HS-27A (cell line): ENCODE results near the gene PIK3CB.

ENCODE experiments used
- DNase-seq: peaks from one replicate; pipeline ENCODE4 v3.0.0-alpha.2; 2012; ENCODE audit warnings: low read depth, missing footprints

The PIK3CB gene

DNA sequence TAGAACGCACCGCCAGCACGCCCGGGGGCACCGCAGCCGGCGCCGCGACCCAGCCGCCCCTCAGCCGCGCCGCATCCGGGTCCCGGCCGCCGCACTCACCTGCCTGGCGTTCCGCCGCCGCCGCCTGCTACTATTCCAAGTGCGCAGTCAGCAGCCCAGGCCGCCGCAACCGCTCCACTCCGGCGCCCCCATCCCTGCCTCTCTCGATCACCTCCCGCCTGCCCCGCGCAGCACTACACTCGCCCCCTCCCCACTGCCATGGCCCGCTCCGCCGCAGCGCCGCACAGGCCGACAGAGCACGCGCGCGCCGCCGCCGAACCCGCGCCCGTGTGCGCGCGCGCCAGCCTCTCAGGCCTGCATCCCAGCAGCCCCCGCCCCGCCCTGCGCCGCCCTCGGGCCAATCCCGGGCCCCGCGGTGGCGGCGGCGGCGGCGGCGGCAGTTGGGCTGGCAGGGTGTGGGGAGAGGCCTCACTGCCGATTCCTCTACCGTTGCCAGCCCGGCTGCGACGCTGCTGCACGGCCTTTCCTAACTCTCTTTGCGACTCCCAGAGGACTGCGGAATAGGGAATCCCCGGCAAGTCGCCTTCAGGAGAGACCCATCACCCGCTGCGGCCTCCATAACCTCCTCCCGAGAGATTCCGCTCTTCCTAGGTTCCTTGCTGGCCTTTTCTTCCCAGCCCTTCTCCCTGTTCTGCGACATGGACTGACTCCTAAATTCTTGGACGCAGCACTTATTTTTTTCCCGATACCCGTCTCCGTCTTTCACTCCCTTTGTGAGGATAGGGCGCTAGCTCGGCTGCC, at the start of gene PIK3CB:
Gene PIK3CB (minus strand): TSS at position 333 of the 801 bp plus-strand sequence. CDS start 75,585 bp downstream, outside the sequence.
- no peak for DNase-seq

DNA sequence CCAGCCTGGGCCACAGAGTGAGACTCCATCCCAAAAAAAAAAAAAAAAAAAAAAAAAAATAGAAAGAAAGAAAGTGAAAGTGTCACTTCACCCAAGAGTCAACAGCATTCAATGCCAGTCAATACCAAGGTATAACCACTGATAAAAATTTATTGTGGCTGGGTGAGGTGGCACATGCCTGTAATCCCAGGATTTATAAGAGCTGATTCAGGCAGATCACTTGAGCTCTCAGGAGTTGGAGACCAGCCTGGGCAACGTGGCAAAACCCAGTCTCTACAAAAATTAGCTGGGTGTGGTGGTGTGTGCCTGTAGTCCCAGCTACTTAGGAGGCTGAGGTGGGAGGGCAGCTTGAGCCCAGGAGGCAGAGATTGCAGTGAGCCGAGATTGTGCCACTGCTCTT, 46.5 kb upstream of the PIK3CB start:
- DNase-seq, result no peak

DNA sequence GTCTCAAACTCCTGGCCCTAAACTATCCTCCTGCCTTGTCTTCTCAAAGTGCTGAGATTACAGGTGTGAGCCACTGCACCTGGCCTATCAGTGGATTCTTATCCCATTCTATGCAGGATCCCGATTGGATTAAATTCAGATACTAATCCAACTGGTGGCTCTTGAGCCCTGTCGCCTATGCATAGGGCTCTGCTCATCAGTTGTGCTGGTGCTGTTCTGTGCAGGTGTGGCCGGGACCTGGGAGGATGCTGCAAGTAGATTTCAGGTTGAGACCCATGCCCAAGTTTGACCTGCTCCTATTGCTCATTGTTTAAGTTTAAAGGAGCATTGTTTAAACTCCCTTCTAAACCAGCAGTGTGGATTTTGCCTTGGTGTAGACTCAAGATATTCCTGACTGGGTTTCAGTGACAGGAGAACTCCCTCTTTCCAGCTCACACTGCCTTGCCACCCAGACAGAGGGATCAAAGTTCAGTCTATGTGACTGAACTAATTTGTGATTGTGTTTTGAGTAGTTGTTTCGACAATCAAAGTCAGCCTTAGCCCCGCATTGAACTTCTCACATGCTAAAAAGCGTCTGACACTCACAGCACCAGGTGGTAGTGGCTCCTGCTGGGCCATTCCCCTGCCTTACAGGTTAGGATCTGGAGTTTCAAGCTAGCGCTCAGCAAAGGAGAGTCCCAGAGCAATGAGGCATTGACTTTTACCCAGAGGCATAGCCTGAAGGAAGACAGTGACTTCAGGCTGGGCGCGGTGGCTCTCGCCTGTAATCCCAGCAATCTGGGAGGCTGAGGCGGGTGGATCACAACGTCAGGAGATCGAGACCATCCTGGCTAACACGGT, 45.0 kb upstream of the PIK3CB start:
- no peak for DNase-seq

DNA sequence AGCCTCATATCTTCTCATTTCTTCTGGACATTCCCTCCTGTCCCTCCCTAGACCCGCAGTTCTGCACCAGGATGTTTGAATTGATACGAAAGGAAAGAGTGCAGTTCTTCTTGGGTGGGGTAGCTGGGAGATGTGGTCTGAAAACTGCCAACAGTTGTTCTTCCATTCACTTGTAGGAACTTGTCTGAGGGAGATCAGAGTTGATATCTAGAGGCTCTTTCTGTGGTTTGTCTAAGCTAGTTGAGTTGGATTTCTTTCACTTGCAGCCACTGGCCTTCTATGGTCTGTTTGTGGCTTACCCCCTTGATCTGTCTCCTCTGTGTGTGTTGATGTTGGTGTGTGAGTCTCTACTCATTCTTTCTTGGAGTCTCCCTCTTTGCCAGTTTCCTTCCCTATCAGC, 42.5 kb upstream of the PIK3CB start:
- DNase-seq, result no peak

DNA sequence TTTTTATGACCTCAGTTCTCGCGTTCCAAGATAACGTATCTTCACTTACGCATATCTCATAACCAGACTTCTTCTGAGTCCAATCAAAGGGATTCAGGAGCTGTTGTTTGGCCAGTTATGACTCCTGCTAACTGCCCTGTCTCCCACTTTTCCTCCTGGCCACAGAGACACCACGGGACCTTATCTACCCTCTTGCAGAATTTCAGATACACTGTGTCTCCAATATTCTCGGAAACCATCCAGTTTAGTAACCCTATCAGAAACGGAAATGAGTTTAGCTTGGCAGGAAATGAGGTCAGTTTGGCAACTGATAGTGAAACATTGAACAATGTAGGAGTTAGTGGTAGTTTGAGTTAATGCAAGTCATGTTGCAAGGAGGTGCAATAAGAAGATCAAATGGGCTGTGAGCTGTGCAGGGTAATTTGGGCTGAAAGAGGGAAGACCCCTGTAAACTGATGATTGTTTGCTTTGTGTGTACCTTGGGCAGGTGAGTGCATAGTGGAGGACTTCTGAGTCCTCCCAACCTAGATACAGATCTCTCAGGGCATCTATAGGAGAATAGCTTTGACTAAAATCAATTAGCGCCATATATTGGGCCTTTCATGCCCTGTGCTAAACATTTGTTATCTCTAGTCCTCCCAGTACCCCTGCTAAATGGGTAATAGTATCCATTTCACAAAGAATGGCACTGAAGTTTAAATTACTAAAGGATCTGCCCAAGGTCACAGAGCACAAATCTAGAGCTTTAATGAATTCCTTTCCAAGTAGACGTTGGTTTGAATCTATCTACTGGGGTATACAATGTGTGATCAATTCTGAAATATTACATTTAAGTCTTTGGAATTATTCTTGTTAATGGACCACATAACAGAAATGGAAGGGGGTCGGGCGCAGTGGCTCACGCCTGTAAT, 41.3 kb upstream of the PIK3CB start:
- DNase-seq, result no peak

DNA sequence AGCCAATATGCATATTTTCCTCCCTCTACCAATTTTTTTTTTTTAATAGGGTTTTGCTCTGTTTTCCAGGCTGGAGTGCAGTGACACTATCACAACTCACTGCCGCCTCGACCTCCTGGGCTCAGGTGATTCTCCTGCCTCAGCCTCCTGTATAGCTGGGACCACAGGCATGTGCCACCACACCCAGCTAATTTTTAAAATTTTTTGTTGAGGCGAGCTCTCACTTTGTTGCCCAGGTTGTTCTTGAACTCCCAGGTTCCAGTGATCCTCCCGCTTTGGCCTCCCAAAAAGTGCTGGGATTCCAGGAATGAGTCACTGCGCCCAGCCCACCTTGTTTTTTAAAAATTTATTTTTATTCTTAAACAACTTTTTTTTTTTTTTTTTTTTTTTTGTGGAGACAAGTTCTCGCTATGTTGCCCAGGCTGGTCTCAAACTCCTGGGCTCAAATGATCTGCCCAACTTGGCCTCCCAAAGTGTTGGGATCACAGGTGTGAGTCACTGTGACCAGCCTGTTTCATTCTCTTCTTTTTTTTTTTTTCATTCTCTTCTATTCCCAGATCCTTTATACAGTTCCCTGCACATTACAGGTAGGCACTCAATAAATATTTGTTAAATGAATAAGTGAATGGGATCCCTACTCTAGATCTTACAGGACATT, 40.5 kb upstream of the PIK3CB start:
- no peak for DNase-seq

DNA sequence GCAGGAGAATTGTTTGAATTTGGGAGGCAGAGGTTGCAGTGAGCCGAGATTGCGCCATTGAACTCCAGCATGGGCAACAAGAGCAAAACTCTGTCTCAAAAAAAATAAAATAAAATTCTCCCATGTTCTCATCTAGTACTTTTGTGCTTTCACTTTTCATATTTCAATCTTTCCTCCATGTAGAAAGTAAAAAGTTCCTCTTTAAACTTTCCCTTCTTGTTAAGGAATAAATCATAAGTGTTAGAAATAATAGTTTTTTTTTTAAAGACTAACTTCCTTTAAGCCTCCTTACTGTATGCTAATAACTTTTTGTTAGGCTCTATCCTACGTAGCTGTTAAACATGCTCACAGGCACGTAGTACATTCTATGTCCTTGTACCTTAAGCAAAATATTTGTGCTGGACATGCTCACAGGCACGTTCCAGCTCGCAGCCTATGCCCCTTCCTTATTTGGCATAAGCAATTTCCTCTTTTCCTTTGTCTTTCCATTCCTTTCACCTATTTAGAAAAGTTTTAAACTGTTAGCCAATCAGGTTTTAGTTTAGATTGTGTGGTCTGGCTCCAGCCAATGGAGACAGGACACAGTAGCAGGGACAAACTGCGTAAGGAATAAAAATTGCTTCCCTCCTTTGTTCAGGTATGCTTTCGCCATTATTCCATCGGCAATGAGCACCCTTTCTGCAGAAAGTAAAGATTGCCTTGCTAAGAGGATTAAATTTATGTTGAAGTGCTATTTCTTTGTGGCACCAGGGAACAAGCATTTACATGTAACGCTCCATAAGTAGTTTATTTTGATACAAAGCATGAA, 38.9 kb upstream of the PIK3CB start:
- no peak for DNase-seq

DNA sequence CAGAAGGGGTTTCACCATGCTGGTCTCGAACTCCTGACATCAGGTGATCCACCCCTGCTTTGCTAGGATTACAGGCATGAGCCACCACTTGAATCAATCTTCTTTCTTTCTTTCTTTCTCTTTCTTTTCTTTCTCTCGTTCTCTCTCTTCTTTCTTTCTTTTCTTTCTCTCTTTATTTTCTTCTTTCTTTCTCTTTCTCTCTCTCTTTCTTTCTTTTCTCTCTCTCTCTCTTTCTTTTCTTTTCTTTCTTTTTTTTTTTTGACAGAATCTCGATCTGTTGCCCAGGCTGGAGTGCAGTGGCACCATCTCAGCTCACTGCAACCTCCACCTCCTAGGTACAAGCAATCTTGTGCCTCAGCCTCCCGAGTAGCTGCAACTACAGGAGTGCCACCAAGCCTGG, 37.9 kb upstream of the PIK3CB start:
- no peak for DNase-seq

DNA sequence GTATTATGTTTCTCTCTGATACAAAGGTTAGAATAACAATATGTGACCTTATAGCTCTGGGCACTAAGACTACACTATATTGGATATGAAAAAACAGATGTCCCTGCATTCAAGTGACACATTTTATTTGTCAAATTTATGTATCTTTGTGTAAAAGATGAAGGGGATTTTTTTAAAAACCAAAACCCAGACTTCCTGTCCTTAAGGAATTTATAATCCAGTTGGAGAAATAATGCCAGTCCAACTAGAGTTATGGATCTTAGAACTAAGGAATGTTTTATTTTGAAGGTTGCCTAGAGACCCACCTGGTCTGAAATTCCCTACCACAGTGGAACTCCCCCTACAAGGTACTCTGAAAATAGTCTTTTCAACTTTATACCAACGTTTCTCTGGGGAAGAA, 33.3 kb upstream of the PIK3CB start:
- no peak for DNase-seq

DNA sequence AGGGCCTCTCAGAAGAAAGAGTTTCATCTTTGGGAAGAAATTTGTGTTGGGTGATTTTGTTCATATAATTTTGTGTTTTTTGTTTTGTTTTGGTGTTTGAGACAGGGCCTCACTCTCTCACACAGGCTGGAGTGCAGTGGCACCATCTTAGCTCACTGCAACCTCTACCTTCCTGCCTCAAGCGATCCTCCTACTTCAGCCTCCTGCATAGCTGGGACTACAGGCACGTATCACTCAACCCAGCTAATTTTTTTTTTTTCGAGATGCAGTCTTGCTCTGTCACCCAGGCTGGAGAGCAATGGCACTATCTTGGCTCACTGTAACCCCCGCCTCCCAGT, 29.0 kb upstream of the PIK3CB start:
- DNase-seq, result no peak

DNA sequence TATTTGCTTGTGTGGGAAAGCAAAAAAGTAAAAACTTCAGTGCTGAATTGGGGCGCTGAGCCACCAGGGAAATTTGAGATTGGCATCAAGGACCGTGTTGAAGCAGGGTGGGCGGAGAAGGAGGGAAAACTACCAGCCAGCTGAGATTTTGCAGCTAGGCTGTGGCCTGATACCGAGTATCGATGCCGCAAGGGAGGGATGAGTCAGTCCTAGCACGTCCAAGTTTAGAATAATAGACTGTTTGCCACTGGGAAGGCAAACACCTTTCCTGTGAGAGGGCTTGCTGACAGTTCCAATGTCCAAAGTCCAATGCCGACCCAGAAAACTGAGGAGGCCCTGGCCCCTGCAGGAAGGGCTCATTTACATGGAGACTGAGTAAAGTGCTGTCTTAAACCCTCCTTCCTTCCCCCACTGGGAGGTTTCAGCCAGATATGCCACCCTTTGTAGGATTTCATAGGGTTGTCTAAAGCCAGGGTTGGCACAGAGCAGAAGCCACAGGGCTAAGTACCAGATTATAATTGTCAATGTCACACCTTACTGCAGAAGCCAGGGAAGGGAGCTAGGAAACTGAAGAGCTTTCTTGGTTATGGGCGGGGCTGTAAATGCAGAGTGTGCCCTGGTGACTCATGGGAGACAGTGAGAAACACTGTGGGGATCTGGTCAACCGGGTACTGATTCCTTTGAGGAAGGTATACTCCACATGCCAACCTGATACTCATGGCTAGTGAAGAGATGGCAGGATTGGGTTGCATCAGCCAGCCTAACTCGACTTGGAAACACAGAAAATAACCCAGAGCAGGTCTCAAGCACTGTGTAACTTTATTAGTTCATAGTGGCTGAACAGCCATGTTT, 28.4 kb upstream of the PIK3CB start:
- DNase-seq, result peak; percentile 40

DNA sequence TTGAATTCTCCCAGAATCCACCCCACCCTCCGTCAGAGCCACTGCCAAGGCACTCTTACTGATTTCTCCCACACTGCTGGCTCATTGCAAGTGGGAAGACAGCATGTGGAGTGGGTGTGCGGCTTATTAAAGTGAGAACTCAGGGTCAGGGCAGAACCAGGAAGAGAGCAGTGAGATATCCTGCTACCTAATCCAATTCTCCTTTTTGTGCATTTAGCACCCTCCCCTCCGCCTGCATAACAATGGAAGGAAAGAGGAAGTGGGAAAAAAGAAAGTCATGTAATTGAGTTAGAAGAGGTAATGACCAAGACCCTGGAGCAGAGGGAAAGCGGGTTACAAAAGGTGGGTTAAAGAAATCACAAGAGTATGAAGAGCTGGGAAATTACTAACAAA, 27.8 kb upstream of the PIK3CB start:
- no peak for DNase-seq

DNA sequence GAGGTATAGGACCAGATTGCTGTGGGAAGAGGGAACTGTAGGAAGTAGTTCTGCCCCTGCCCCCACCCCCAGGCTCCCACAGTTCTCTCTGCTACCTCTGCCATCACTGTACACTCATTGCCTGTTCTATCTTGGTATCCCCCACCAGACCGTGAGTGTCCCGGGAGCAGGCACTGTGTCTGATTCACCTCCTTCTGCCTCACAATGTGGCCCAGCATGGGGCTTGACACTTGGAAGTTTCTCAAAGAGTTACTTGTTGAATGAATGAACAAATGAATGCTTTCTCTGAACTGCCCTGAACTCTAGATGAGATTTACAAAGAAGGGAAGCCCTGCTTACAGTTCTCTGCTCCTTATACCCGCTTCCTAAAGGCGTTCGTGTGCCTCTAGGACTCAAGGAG, 27.1 kb upstream of the PIK3CB start:
- no peak for DNase-seq

DNA sequence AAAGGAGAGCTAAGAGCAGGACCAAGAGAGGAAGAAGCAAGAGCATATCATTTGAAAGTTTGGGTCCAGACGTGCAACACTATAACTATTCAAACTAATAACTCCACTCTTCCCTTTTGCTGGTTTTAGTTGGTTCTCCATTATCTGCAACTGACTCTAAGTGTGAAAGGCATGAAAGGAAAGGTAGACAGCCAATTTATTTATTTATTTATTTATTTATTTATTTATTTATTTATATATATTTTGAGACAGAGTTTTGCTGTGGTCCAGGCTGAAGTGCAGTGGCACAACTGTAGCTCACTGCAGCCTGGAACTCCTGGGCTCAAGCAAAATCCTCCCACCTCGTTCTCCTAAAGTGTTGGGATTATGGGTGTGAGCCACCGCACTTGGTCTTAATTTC, 22.1 kb upstream of the PIK3CB start:
- no peak for DNase-seq

DNA sequence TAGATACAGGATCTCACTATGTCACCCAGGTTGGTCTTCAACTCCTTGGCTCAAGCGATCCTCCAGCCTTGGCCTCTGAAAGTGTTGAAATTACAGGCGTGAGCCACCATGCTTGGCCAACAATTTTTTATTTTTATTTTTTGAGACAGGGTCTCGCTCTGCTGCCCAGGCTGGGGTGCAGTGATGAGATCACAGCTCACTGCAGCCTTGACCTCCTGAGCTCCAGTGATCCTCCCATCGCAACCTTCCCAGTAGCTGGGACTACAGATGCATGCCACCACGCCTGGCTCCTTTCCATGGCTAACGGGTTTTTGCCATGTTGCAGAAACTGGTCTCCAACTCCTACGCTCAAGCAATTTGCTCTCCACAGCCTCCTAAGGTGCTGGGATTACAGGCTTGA, 20.2 kb upstream of the PIK3CB start:
- DNase-seq, result no peak

DNA sequence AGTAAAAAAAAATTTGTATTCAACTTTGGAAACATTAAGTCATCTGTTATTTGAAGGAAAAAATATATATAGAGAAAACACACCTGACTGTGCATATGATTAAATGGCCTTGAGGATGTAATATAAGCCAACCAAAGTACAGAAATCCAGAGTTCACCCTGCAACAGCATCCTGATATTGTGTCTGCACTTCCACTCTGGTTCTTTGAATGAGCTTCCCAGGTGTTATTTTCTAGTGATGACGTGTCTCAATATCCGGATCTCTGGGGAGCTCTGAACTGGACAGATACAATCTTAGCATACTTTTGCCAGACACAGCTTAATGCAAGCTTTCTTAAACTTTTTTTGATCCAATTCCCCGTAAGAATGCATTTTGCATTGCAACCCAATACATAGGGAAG, 19.5 kb upstream of the PIK3CB start:
- DNase-seq, result no peak

DNA sequence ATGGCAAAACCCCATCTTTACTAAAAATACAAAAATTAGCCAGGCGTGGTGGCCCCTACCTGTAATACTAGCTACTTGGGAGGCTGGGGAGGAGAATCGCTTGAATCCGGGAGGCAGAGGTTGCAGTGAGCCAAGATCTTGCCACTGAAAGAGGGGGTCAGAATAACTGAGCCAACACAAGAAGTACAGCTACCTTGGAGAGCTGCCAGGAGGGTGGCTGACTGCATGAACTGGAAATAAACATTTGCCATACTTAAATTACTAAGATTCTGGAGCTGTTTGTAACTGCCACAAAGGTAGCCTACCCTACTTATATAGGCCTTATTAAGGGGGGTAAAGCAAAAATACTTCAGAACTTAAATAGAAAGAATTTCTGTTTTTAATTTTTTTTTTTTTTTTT, 15.4 kb upstream of the PIK3CB start:
- DNase-seq, result no peak

DNA sequence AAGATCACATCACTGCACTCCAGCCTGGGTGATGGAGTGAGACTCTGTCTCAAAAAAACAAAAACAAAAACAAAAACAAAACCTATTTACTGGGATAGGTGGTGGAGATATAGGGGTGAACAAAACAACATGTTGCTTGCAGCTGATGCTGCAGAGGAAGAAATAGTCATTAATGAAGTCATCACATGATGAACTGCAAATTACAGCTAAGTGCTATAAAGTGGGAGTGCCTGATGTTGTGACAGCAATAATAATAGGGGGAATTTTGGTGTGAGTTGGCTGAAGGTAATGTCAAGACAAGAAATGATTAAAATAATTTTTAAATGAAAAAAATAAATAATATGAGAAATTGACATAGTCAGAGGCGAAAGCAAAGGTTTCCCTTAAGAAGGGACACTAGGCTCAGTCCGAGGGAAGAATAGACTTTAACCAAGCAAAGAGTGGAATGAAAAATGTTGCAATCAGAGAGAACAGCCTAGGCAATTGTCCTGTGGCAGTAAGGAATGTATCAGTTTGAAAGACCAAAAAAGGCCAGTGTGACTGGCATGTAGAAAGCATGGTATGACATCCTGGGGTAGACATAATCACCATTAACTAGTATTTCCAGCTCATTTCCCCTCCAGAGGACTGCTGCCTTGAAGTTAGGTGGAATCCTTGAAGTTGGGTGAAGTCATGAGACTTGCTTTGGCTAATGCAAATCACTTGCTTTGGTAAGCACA, 14.7 kb upstream of the PIK3CB start:
- no peak for DNase-seq

DNA sequence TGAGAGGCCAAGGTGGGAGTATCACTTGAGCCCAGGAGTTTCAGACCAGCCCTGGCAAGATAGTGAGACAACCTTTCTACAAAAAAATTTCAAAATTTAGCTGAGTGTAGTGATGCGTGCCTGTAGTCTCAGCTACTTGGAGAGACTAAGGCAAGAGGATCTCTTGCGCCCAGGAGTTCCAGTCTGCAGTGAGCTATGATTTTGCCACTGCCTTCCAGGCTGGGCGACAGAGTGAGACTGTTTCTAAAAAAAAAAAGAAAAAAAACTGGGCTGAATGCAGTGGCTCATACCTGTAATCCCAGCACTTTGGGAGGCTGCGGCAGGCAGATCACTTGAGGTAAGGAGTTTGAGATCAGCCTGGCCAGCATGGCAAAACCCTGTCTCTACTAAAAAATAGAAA, 14.0 kb upstream of the PIK3CB start:
- no peak for DNase-seq
